GM19025 (cell line): ENCODE data around the gene ZCCHC4.

Experiments
- ATAC-seq: cut with Tn5 transposase; IDR thresholded peaks from one replicate; pipeline ENCODE4 v1.9.1; 2021; ENCODE audit warnings: mild to moderate bottlenecking, low read depth, moderate library complexity; ENCODE audit not compliant: unreplicated experiment

ZCCHC4 gene, protein sequence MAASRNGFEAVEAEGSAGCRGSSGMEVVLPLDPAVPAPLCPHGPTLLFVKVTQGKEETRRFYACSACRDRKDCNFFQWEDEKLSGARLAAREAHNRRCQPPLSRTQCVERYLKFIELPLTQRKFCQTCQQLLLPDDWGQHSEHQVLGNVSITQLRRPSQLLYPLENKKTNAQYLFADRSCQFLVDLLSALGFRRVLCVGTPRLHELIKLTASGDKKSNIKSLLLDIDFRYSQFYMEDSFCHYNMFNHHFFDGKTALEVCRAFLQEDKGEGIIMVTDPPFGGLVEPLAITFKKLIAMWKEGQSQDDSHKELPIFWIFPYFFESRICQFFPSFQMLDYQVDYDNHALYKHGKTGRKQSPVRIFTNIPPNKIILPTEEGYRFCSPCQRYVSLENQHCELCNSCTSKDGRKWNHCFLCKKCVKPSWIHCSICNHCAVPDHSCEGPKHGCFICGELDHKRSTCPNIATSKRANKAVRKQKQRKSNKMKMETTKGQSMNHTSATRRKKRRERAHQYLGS

GRCh38 chr4:25312496-25313200 lies at the start of gene ZCCHC4:
Gene ZCCHC4, plus strand, starts transcription at chr4:25312774. Its CDS starts 36 bp downstream, at chr4:25312810.
- peak; percentile 77 for ATAC-seq

DNA sequence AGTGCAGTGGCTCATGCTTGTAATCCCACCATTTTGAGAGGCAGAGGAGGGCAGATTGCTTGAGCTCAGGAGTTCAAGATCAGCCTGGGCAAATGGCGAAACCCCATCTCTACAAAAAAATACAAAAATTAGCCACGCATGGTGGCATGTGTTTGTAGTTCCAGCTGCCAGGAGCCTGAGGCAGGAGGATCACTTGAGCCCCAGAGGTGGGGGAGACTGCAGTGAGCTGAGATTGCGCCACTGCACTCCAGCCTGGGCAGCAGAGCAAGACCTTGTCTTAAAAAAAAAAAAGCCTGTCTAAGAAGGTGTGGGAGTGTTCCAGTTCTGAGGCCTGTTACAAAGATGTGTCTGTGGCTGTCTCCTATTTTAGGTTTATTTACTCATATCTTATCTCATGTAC lies 40.7 kb upstream of the ZCCHC4 start:
- ATAC-seq: no peak

DNA sequence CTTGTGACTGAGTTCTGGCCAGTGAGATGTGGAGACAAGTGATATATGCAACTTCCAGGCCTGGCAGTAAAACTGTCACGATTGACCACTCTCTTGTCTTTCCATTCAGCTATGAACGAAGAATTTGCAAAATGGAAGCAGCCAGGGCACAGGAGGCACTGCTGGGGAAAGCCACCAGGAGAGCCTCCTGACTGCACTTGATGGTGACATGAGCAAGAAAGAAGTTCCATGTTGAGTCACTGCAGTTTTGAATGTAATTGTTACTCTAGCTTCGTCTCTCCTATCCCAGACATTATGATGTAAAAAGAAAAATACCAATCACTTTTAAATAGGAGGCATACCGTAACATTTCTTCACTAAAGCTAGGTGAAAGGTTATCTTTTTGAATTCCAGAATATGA lies 32.4 kb upstream of the ZCCHC4 start:
- no peak for ATAC-seq

DNA sequence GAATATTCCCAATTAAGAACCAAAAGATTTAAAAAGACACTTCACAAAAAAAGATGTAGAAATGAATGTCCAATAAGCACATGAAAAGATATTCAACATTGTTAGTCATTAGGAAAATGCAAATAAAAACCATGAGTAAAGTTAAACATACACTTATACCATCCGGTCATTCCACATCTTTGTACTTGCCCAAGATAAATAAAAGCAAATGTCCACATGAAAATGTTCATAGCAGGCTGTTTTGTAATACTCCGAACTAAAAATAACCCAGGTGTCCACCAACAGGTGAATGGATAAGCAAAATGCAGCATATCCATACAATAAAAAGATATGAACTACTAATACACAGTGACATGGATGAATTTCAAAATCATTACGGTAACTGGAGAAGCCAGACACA lies 28.6 kb upstream of the ZCCHC4 start:
- no peak for ATAC-seq

DNA sequence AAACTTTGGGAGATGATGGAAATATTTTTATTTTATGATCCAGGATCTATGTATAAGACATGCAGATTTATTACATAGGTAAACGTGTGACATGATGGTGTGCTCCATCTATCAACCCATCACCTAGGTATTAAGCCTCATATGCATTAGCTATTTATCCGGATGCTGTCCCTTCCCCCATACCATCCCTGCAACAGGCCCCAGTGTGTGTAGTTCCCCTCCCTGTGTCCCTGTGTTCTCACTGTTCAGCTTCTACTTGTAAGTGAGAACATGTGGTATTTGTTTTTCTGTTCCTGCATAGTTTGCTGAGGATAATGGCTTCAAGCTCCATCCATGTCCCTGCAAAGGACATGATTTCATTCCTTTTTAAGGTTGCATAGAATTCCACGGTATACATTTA lies 28.1 kb upstream of the ZCCHC4 start:
- ATAC-seq: no peak

- ATAC-seq: no peak
Observed at GRCh38 chr4:25290490-25291067, 22.0 kb upstream of the ZCCHC4 start.

GRCh38 chr4:25291158-25291733 lies 21.3 kb upstream of the ZCCHC4 start:
- no peak for ATAC-seq

- no peak for ATAC-seq
Observed at GRCh38 chr4:25297528-25298242, 14.9 kb upstream of the ZCCHC4 start.

DNA sequence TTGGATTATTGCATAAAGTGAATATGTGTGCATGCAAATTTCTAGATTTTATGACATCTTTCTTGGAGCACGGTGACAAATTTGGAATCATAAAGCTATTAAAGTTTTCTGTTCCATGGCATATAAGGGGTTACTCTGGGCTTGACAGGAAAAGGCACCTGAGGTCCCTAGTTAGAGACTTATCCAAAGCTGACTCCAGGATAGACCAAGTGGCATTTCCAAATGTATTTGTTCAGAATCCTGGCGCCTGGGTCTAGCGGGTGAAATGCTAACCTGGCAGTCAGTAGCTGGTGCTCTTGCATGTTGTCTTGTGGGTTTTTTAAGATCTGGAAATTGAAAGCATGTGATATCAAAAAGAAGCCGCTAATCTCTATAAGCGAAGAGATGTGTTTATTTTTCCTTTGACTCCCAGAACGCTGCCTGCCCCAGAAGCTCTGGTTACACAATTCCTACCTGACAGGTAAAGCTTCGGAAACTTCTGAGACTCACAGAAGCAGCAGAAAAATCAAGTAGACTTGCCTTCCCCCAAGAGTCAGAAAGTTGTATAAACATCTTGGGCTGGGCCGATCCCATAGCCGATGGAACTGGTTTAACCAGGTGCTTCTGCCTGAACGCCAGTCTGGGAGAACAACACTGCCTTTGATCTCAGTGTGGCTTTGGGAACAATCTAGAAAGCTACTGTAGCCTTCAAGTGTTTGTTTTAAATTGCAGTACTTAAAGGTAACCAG lies 12.9 kb upstream of the ZCCHC4 start:
- ATAC-seq: no peak

GRCh38 chr4:25301471-25301870 lies 11.1 kb upstream of the ZCCHC4 start:
- ATAC-seq: no peak

- no peak for ATAC-seq
Observed at GRCh38 chr4:25302626-25303025, 9.9 kb upstream of the ZCCHC4 start.

GRCh38 chr4:25303578-25303977 lies 9.0 kb upstream of the ZCCHC4 start:
- ATAC-seq: no peak

GRCh38 chr4:25306518-25307057 lies 6.0 kb upstream of the ZCCHC4 start:
- ATAC-seq: no peak

GRCh38 chr4:25307596-25307995 lies 5.0 kb upstream of the ZCCHC4 start:
- no peak for ATAC-seq

DNA sequence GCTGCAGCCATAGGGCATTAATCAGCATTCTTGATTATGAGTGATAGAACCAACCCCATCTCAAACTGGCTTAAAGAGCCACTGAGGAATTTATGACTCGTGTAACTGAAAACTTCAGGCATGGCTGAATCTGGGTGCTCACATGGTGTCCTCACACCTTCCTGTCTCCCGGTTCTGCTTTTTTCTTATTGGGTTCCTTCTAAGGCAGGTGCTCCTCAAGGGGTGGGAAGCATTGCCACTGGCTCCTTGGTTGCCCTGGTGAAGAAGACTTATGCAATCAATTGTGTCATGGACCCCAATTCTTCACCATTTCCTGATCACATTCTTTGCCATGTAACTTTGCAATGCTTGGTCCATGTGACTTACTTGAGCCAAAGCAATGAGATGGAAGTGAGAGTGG lies 4.3 kb upstream of the ZCCHC4 start:
- ATAC-seq: no peak

GRCh38 chr4:25308761-25309160 lies 3.8 kb upstream of the ZCCHC4 start:
- no peak for ATAC-seq

DNA sequence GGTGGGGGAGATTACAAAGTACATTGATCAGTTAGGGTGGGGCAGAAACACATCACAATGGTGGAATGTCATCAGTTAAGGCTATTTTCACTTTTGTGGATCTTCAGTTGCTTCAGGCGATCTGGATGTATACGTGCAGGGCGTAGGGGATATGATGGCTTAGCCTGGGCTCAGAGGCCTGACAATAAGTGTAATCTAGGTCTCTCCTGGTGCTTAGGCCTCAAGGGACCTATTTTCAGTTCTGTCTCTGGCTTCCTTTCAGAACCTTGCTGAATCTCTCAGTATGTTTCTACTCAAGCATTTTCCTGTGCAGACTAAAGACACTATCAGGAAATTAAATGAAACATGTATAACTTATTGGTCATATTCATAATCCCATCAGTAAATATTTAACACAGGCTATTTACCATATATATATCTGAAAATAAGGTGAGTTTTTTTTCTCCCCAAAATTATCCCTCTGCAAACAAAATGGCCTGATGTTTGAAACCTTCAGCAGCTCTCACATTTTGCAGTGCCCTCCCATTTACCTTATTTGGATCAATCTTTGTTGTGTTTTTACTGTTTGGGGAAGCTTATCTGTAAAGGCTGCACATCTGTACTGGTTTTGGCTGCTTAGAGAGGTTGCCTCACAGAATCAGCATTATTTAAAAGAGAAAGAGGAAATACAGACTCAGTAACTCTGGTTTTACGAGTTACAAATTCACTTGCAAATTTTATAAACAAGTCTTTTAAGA lies 2.3 kb upstream of the ZCCHC4 start:
- peak; percentile 55 for ATAC-seq

DNA sequence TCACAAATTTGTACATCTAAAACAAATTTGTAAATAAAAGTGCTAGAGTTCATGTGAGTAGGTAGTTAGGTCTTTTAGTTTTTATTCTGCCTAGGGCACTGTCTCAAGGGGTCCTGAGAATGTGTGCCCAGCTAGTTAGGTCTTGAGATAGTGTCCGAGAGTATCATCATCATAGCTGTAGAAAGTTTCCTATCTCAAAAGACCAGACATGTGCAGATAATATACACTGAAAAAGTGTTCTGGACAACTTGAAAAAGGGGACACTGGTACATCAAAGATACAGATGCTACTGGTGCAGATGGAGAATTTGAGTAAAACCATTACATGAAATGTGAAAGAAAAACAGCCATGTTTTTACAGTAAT lies 1.8 kb upstream of the ZCCHC4 start:
- no peak for ATAC-seq
